ENCODE results near the gene AMBP.

GRCh38 chr9:114089206-114089840 is 11.2 kb upstream of the AMBP start:
- no peak for TF ChIP-seq NR2C2 (CRISPR knock-in tag; IDR thresholded peaks at IDR 0.05; ENCODE audit: borderline replicate concordance)
- no peak for TF ChIP-seq ZMYM2 (CRISPR knock-in tag; IDR thresholded peaks at IDR 0.05)
- no peak for TF ChIP-seq TAF1 (CRISPR knock-in tag; IDR thresholded peaks at IDR 0.05)
- TF ChIP-seq SMARCC2 (IDR thresholded peaks at IDR 0.05), result no peak
- no peak for TF ChIP-seq ZNF543 (CRISPR knock-in tag; IDR thresholded peaks at IDR 0.05)
- no peak for TF ChIP-seq HNF4G (IDR thresholded peaks at IDR 0.05; ENCODE audit: borderline replicate concordance, low read depth, low read length)
- no peak for TF ChIP-seq HNF4G (CRISPR knock-in tag; IDR thresholded peaks at IDR 0.05; ENCODE audit: borderline replicate concordance, low read depth)
- TF ChIP-seq SSRP1 (CRISPR knock-in tag; IDR thresholded peaks at IDR 0.05), result no peak
- TF ChIP-seq EZH2 (conservative IDR thresholded peaks at IDR 0.05; ENCODE audit: low read depth, low read length), result no peak
- no peak for TF ChIP-seq MTA3 (CRISPR knock-in tag; IDR thresholded peaks at IDR 0.05)
